Stimulated activated CD4-positive, alpha-beta T cell treated with anti-CD3 and anti-CD28 coated beads, Interleukin-4, amount 100 ng/mL, for 1 hour (primary cell): ENCODE measurements around the gene HAX1.
"Not testable (repeated sequence)": the region's sequence is repeated elsewhere in the genome, so short reads cannot be mapped to it uniquely, and the experiment has no call there.

ENCODE experiments used
- DNase-seq: peaks from one replicate; pipeline ENCODE4 v3.0.0-alpha.2; 2020

Gene HAX1

GRCh38 chr1:154272217-154272998 lies at the start of gene HAX1:
Gene HAX1 (plus strand): TSS chr1:154272629. CDS start chr1:154272724, 95 bp downstream.
- peak; percentile 97 for DNase-seq

- DNase-seq, result no peak
Measured at GRCh38 chr1:154222918-154223317, 49.5 kb upstream of the HAX1 start.

DNA sequence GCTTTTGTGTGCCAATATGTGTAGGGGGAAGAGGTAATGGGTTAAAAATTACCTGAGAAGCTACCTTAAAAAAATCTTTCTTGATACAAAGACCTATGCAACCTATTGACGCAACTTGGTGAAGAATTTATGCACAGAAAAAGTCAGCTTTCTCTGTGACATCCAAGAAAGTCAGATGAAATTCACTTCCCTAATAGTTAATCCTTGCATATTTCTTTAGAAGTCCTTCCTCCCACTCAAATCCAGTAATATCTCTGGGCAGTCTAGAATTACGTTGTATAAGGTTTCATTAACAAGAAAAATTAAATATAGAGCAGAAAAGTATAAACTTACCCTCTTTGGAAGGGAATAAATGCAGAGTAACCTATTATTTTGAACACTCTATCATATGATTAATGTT lies 48.8 kb upstream of the HAX1 start:
- no peak for DNase-seq

DNA sequence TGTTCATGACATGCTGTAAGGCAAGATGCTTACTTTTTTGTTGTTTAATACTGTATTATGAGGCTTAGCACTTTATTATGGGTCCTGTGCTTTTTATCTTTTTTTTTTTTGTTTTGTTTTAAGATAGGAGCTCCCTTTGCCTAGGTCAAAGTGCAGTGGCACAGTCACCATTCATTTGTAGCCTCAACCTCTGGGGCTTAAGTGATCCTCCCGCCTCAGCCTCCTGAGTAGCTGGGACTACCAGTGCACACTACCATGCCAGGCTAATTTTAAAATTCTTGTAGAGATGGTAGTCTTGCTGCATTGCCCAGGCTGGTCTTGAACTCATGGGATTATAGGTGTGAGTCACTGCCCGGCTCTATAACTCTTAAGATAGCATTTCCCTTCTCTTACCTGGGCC lies 47.1 kb upstream of the HAX1 start:
- DNase-seq, result no peak

GRCh38 chr1:154231112-154231511 lies 41.3 kb upstream of the HAX1 start:
- DNase-seq, result not testable (repeated sequence)

GRCh38 chr1:154233127-154233526 lies 39.3 kb upstream of the HAX1 start:
- DNase-seq, result not testable (repeated sequence)

GRCh38 chr1:154236855-154237254 lies 35.6 kb upstream of the HAX1 start:
- no peak for DNase-seq

DNA sequence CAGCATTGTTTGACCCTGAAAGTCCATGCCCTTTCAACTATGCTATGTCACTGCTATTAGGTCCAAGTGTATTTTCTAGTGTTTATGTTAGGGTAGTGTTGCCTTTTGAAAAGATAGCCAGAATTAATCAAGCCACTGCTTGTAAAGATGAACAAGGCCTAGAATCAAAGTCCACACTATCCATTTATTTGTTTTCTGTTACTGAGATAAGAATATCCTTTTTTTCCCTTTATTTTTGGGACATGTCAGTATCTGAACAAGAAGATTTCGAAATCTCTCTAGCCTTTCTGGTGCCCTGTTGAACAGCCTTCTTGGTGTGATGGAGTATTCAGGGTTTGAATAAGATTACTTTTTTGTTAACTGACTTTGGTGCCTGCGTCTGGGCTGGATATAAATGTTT lies 35.0 kb upstream of the HAX1 start:
- DNase-seq, result no peak

DNA sequence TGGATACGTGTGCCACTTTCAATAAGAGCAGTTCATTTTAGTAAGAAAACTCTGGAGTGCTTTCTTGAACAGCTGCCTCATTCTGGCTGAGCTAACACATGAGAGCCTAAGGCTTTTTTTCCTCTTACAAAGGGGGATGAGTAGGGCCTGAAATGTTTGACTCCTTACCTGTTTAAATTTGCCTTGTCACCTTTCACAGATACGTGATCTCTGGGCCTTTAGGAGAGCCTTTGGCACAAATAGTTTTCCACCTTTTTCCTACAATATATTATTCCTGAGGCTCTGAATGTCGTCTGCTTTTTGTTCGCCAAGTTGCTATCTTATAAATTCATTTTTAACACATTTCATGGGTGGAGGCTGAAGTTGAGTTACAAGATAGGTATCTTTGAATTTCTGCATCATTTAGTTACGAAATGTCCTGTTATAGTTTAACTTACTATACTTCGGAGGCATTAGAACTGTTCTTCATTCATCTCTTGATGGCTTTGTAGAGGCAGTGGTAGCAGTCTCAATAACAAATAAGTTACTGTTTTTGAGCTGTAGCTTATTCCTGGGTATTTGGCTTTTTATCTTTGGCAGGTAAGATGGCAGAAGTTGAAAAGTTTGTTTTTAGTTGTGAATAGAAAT lies 34.4 kb upstream of the HAX1 start:
- DNase-seq, result no peak

- no peak for DNase-seq
Measured at GRCh38 chr1:154239491-154239890, 32.9 kb upstream of the HAX1 start.

GRCh38 chr1:154240294-154240833 lies 32.1 kb upstream of the HAX1 start:
- no peak for DNase-seq

DNA sequence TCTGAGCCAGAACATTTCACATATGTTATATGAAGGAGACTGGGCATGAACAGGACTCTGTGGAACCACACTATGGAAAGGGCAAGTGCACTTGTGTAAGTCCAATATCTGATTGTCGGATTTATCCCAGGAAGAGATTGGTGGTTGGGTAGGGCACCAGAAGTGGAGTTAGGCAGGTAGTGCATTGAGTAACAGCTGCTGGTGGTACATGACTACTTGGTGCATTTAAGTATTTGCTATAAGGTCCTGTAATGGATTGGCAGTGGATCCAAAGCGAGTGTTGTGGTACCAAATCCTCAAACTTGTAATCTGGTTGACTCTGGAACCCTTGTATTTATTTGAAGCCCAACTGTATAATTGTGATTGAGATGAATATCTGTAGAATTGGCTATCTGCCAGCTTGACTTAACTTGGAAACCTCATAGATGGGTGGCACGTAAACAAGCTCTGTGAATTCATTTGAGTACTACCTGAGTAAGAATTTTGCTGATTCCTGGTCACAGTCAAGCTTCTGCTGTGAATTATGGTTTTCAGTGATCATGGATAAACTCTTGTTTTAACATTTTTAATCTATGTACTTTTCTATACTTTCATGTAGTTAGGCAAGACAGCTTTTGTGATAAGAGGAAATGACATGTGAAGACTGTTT lies 30.6 kb upstream of the HAX1 start:
- no peak for DNase-seq

GRCh38 chr1:154253671-154254070 lies 18.8 kb upstream of the HAX1 start:
- DNase-seq, result no peak

- no peak for DNase-seq
Measured at GRCh38 chr1:154256686-154257085, 15.7 kb upstream of the HAX1 start.

GRCh38 chr1:154258784-154259183 lies 13.6 kb upstream of the HAX1 start:
- no peak for DNase-seq

- no peak for DNase-seq
Measured at GRCh38 chr1:154260127-154260526, 12.3 kb upstream of the HAX1 start.

DNA sequence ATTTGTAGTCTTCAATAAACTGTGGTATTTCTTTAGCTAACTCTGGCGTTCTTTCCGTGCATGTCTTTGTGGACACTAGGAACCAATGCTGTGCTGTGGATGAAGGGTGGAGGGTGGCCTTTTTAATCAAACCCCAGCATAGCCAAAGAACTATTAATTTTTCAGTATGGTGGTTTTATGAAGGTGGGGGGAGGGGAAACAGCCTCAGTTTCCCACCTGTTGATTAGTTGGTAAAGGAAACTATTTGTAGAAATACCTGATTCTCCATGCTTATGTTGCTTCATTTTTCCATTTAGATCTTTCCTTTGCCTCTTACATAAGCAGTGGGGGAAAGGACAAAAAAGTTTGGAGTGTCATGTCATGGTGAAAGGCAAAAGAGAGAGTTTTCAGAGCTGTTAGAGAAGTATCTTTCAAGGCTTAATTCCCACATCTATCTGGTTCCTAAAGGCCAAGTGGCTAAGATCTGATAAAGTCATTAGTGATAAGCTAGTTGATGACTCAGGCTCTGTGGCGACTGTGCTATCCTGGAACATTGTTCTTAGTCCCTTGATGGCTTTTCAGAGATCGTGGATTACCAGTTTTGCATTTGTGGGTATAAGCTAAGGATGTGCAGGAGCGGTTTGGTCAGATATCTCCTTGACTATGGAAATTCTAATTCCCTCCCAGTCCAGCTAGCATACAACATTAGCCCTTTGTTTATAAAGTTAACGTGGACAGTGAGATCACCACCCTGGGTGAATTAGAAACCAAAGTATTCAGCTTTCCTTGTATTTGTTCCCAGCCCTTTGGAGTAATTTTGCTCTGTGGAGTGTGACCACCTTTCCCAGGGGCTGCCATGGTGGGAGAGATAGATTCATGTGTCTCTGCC lies 8.7 kb upstream of the HAX1 start:
- no peak for DNase-seq

GRCh38 chr1:154264454-154264853 lies 8.0 kb upstream of the HAX1 start:
- no peak for DNase-seq

- DNase-seq, result no peak
Measured at GRCh38 chr1:154265586-154265985, 6.8 kb upstream of the HAX1 start.

DNA sequence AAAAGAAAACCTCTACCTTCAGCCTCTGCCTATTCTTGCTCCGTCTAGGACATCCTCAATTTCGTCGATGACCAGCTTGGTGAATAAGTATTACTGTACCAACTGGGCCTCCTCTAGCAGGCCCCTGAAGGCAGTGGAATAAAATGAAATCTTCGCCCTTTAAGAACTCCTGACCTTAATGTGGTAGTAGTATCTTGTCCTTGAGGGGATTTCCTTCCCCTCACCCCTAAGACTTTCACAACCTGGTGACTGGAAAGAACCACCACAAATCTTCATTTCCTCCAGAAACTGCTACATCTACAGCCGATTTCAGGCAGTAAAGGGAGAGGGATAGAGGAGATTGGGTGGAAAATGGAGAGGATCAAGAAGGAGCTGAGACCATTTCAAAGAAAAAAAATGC lies 1.6 kb upstream of the HAX1 start:
- DNase-seq, result no peak

DNA sequence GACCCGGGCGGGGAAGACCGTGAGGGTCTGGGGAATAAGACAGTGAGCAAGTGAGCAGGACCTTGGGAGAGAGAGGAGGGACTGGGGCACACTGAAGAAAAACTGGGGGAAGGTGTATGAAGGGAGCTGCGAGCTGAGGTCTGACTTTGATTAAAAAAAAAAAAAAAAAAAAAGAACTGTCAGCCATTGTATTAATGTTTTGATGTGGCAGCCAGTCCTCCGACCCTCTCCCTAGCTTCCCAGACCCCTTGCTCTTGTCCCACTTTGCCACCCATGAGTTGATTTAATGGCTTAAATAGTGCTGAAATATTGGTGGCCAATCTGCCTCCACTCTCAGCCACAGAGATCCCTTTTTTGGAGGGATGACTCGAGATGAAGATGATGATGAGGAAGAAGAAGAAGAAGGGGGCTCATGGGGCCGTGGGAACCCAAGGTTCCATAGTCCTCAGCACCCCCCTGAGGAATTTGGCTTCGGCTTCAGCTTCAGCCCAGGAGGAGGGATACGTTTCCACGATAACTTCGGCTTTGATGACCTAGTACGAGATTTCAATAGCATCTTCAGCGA lies 652 bp downstream of the HAX1 start:
- no peak for DNase-seq

GRCh38 chr1:154276797-154277196 lies 4.4 kb downstream of the HAX1 start:
- peak; percentile 29 for DNase-seq
